Embryonic facial prominence (tissue), 1 donor: Measurements from ENCODE around the gene LRRC3.

Source experiments
- DNase-seq: peaks from one replicate; pipeline ENCODE4 v3.0.0-alpha.2; 2016; ENCODE audit errors: extremely low spot score

The LRRC3 gene

GRCh38 chr21:44511219-44511937 lies 56.1 kb downstream of the LRRC3 start:
- DNase-seq: no peak
